WTC11 (cell line): Measurements from ENCODE around the gene BNC2. TPM values are rescaled to one million over a fixed set of nuclear protein-coding genes. Genes with fewer than 3 reads are reported as not detected.

Source experiments
- ATAC-seq: fragments of 200-7000 bp; cut with Tn5 transposase; 2 replicates; pipeline ENCODE4 v1.10.0; 2021; ENCODE audit warnings: mild to moderate bottlenecking, moderate library complexity
- CTCF ChIA-PET: fragments of 300-600 bp; sonication (Branson Sonifier 250); formaldehyde crosslinking; loops from one replicate; lab custom pipeline; 2021; ENCODE audit warnings: antibody characterized with exemption; lab: Charles Lee
- POLR2A ChIA-PET: fragments of 350-600 bp; sonication (Branson Sonifier 250); formaldehyde crosslinking; loops from one replicate; lab custom pipeline; 2021; ENCODE audit warnings: antibody characterized with exemption; lab: Charles Lee
- DNase-seq: peaks from one replicate; pipeline ENCODE4 v3.0.0; 2021; ENCODE audit warnings: low spot score
- H3K27ac Mint-ChIP-seq: 2 replicates; pipeline ENCODE4 v1.8.0; 2021; ENCODE audit warnings: mixed read lengths
- H3K27me3 Mint-ChIP-seq: 2 replicates; pipeline ENCODE4 v1.8.0; 2021; ENCODE audit warnings: low read depth, mild to moderate bottlenecking, moderate library complexity, mixed read lengths
- H3K36me3 Mint-ChIP-seq: 2 replicates; pipeline ENCODE4 v1.8.0; 2021; ENCODE audit warnings: mixed read lengths
- H3K4me1 Mint-ChIP-seq: 2 replicates; pipeline ENCODE4 v1.8.0; 2022; ENCODE audit warnings: mixed read lengths
- H3K4me3 Mint-ChIP-seq: 2 replicates; pipeline ENCODE4 v1.8.0; 2021; ENCODE audit warnings: mild to moderate bottlenecking, moderate library complexity, mixed read lengths
- H3K9me3 Mint-ChIP-seq: 2 replicates; pipeline ENCODE4 v1.8.0; 2021; ENCODE audit warnings: mixed read lengths
- CREB1 ChIP-seq: sonication (generic); formaldehyde crosslinking; IDR thresholded peaks from 2 replicates; pipeline ENCODE4 v1.8.0; 2023; ENCODE audit warnings: mild to moderate bottlenecking, missing genetic modification reagents
- MYBL2 ChIP-seq: sonication (generic); formaldehyde crosslinking; IDR thresholded peaks from 2 replicates; pipeline ENCODE4 v1.8.1; 2023; ENCODE audit warnings: mild to moderate bottlenecking, moderate library complexity, missing genetic modification reagents
- NR2C2 ChIP-seq: sonication (generic); formaldehyde crosslinking; IDR thresholded peaks from 2 replicates; pipeline ENCODE4 v1.8.0; 2022; ENCODE audit warnings: mild to moderate bottlenecking, missing genetic modification reagents
- OVOL2 ChIP-seq: fragments of 250-450 bp; sonication (Bioruptor Pico); IDR thresholded peaks from 2 replicates; pipeline ENCODE4 v1.9.0; 2021; ENCODE audit warnings: mild to moderate bottlenecking, borderline replicate concordance
- TEAD1 ChIP-seq: sonication (generic); formaldehyde crosslinking; IDR thresholded peaks from 2 replicates; pipeline ENCODE4 v1.8.0; 2022; ENCODE audit warnings: mild to moderate bottlenecking, missing genetic modification reagents
- ZBTB21 ChIP-seq: sonication (generic); formaldehyde crosslinking; IDR thresholded peaks from 2 replicates; pipeline ENCODE4 v1.8.1; 2023; ENCODE audit warnings: mild to moderate bottlenecking, missing genetic modification reagents, borderline replicate concordance
- ZNF232 ChIP-seq: sonication (generic); formaldehyde crosslinking; IDR thresholded peaks from 2 replicates; pipeline ENCODE4 v1.8.0; 2022; ENCODE audit warnings: mild to moderate bottlenecking, missing genetic modification reagents
- total RNA-seq: library from RNA; stranded (reverse); gene quantifications from 3 replicates; pipeline ENCODE4 v1.2.3, GENCODE V29; 2021
- TF ChIP-seq, protein P1 (sequence below): sonication (generic); formaldehyde crosslinking; IDR thresholded peaks from 2 replicates; pipeline ENCODE4 v1.8.0; 2022; ENCODE audit warnings: mild to moderate bottlenecking, missing genetic modification reagents
- TF ChIP-seq, protein P2 (sequence below): sonication (generic); formaldehyde crosslinking; IDR thresholded peaks from 2 replicates; pipeline ENCODE4 v1.8.1; 2022; ENCODE audit warnings: low read depth, mild to moderate bottlenecking, moderate library complexity, missing genetic modification reagents, borderline replicate concordance
- TF ChIP-seq, protein P3 (sequence below): sonication (generic); formaldehyde crosslinking; IDR thresholded peaks from 2 replicates; pipeline ENCODE4 v1.8.0; 2023; ENCODE audit warnings: missing genetic modification reagents, mild to moderate bottlenecking, borderline replicate concordance
- TF ChIP-seq, protein P4 (sequence below): sonication (generic); formaldehyde crosslinking; conservative IDR thresholded peaks from 2 replicates; pipeline ENCODE4 v1.8.1; 2022; ENCODE audit warnings: mild to moderate bottlenecking, missing genetic modification reagents

The BNC2 gene
- total RNA-seq, 1 experiment from 2014 or later, result 33.3 TPM

DNA sequence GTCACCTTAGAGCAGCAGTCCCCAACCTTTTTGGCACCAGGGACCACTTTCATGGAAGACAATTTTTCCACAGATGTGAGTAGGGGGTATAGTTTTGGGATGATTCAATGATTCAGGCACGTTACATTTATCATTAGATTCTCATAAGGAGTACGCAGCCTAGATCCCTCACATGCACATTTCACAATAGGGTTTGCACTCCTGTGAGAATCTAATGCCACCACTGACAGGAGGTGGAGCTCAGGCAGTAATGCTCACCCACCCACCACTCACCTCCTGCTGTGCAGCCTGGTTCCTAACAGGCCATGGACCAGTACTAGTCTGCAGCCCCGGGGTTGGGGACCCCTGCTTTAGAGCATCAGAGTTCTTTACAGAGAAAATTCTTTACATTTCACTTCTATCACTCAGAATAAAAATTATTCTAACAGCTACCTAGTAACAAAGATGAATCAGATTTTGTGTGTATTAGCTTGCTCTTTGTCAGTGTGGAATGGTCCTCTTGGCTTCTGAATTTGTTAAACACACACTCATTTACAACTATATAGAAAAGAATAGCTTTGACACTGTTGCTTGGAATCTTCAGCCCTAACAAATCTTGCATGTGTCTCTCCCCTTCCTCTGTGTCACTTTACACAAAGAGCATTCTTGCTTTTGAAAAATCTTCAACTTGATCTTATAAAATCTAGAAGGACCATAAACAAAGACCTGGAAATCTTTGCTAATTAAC, 438.6 kb downstream of the BNC2 start:
- CTCF ChIA-PET, result no interaction called here
- peak; percentile 44; the same call in 1 of the 2 replicates for ATAC-seq

DNA sequence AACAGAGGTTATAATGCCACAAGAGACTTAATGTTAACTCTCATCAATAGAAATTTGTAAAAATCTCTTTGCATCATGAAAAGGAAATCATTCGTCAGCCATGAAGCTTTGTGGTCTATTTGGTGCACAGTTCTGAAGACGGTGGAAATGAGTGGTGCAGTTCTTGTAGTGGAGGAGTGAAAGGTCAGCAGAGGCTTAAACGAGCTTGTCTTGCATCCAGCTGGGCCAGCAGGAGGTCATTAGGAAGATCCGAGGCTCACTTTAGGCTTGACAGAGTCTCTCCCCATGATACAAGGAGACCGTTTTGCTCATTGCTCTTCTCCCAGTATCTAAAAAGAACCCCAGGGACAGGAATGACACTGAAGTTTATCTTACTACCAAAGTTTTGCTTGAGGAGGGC, 440.8 kb downstream of the BNC2 start:
- DNase-seq (no peak), ATAC-seq (no peak; the same call in 1 of the 2 replicates)
- no peak overlapping the region for H3K27ac Mint-ChIP-seq
- peaks cover 32% of the 10 kb centered on the region for H3K4me1 Mint-ChIP-seq
- H3K9me3 Mint-ChIP-seq, result no peaks in the 10 kb centered on the region
- H3K4me3 Mint-ChIP-seq, result no peak overlapping the region
- POLR2A ChIA-PET, result no interaction called here
- TF ChIP-seq, protein P1, sequence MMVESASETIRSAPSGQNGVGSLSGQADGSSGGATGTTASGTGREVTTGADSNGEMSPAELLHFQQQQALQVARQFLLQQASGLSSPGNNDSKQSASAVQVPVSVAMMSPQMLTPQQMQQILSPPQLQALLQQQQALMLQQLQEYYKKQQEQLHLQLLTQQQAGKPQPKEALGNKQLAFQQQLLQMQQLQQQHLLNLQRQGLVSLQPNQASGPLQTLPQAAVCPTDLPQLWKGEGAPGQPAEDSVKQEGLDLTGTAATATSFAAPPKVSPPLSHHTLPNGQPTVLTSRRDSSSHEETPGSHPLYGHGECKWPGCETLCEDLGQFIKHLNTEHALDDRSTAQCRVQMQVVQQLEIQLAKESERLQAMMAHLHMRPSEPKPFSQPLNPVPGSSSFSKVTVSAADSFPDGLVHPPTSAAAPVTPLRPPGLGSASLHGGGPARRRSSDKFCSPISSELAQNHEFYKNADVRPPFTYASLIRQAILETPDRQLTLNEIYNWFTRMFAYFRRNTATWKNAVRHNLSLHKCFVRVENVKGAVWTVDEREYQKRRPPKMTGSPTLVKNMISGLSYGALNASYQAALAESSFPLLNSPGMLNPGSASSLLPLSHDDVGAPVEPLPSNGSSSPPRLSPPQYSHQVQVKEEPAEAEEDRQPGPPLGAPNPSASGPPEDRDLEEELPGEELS (CRISPR knock-in tag), result no peak
- TF ChIP-seq, protein P2, sequence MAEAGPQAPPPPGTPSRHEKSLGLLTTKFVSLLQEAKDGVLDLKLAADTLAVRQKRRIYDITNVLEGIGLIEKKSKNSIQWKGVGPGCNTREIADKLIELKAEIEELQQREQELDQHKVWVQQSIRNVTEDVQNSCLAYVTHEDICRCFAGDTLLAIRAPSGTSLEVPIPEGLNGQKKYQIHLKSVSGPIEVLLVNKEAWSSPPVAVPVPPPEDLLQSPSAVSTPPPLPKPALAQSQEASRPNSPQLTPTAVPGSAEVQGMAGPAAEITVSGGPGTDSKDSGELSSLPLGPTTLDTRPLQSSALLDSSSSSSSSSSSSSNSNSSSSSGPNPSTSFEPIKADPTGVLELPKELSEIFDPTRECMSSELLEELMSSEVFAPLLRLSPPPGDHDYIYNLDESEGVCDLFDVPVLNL (CRISPR knock-in tag), result no peak
- no peak for TF ChIP-seq TEAD1
- TF ChIP-seq, protein P3, sequence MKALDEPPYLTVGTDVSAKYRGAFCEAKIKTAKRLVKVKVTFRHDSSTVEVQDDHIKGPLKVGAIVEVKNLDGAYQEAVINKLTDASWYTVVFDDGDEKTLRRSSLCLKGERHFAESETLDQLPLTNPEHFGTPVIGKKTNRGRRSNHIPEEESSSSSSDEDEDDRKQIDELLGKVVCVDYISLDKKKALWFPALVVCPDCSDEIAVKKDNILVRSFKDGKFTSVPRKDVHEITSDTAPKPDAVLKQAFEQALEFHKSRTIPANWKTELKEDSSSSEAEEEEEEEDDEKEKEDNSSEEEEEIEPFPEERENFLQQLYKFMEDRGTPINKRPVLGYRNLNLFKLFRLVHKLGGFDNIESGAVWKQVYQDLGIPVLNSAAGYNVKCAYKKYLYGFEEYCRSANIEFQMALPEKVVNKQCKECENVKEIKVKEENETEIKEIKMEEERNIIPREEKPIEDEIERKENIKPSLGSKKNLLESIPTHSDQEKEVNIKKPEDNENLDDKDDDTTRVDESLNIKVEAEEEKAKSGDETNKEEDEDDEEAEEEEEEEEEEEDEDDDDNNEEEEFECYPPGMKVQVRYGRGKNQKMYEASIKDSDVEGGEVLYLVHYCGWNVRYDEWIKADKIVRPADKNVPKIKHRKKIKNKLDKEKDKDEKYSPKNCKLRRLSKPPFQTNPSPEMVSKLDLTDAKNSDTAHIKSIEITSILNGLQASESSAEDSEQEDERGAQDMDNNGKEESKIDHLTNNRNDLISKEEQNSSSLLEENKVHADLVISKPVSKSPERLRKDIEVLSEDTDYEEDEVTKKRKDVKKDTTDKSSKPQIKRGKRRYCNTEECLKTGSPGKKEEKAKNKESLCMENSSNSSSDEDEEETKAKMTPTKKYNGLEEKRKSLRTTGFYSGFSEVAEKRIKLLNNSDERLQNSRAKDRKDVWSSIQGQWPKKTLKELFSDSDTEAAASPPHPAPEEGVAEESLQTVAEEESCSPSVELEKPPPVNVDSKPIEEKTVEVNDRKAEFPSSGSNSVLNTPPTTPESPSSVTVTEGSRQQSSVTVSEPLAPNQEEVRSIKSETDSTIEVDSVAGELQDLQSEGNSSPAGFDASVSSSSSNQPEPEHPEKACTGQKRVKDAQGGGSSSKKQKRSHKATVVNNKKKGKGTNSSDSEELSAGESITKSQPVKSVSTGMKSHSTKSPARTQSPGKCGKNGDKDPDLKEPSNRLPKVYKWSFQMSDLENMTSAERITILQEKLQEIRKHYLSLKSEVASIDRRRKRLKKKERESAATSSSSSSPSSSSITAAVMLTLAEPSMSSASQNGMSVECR, result no peak
- peaks cover 2% of the 10 kb centered on the region; the same call in 1 of the 2 replicates for H3K27me3 Mint-ChIP-seq
- CTCF ChIA-PET, result no interaction called here
- H3K36me3 Mint-ChIP-seq, result no peaks in the 10 kb centered on the region

More for the DNA sequence above, 438.6 kb downstream of the BNC2 start:
- TF ChIP-seq ZBTB21 (CRISPR knock-in tag) (no peak), OVOL2 (no peak), CREB1 (no peak), ZNF232 (CRISPR knock-in tag) (no peak)
- TF ChIP-seq, all 79 proteins: peak for 0
- POLR2A ChIA-PET, result no interaction called here
- H3K36me3 Mint-ChIP-seq, result peaks cover 12% of the 10 kb centered on the region
- no peak overlapping the region for H3K27ac Mint-ChIP-seq
- H3K4me1 Mint-ChIP-seq, result peaks cover 27% of the 10 kb centered on the region
- peaks cover 2% of the 10 kb centered on the region; the same call in 1 of the 2 replicates for H3K27me3 Mint-ChIP-seq
- H3K4me3 Mint-ChIP-seq, result no peak overlapping the region
- DNase-seq, result no peak
- peaks cover 6% of the 10 kb centered on the region for H3K9me3 Mint-ChIP-seq

DNA sequence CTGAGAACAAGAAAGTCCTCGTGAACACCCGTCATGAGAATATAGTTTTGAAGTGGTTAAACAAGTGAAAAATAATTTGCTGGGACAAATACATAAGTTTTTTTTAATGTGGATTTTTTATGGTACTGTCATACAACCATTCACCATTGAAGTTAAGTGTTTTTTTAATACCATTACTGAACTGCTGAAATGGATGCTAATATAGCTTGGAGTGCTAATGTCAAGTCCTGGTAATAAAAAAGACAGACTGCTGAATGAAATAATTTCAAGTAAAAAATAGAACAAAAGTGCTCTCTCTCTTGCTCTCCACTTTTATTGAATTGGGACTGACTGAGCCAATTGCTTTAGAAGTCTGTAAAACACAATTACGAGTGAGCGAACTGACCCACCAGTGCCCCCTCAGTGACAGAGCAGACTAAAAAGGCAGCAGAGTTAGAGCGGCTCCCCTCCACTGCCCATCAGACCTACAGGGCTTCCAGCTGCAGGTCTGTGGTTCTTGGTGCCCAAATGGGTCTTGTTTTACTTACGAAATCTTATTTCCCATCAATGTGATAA, 442.5 kb downstream of the BNC2 start:
- H3K4me3 Mint-ChIP-seq, result no peak overlapping the region
- ATAC-seq (no peak), DNase-seq (no peak)
- TF ChIP-seq, protein P4, sequence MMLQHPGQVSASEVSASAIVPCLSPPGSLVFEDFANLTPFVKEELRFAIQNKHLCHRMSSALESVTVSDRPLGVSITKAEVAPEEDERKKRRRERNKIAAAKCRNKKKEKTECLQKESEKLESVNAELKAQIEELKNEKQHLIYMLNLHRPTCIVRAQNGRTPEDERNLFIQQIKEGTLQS (CRISPR knock-in tag), result no peak
- no peak for TF ChIP-seq NR2C2 (CRISPR knock-in tag)
- no peak for TF ChIP-seq MYBL2 (CRISPR knock-in tag)
- H3K9me3 Mint-ChIP-seq, result no peaks in the 10 kb centered on the region
- peaks cover 2% of the 10 kb centered on the region; the same call in 1 of the 2 replicates for H3K27me3 Mint-ChIP-seq
- CTCF ChIA-PET, result no interaction called here
- H3K36me3 Mint-ChIP-seq, result no peaks in the 10 kb centered on the region
- POLR2A ChIA-PET, result interaction anchor here (0.6 kb wide), 1 partner anchor 28 kb away, joined by 3 read pairs; no protein-coding TSS in a partner anchor
- peaks cover 31% of the 10 kb centered on the region for H3K4me1 Mint-ChIP-seq
- no peak overlapping the region for H3K27ac Mint-ChIP-seq
